Mesodermal cell (in vitro differentiated cells): ENCODE results near the gene CA9.

Source experiments
- H3K27ac ChIP-seq: 2 replicates; pipeline ENCODE4 v1.7.0; 2013; ENCODE audit warnings: mild to moderate bottlenecking, low read depth, low read length, moderate library complexity; ENCODE audit not compliant: severe bottlenecking
- H3K36me3 ChIP-seq: 2 replicates; pipeline ENCODE4 v1.7.1; 2013; ENCODE audit warnings: mild to moderate bottlenecking, low read length, moderate library complexity; ENCODE audit not compliant: control insufficient read depth, insufficient read depth
- H3K4me1 ChIP-seq: one replicate; pipeline ENCODE4 v1.7.1; 2013; ENCODE audit warnings: mild to moderate bottlenecking, low read length; ENCODE audit not compliant: insufficient read depth, control insufficient read depth, poor library complexity, severe bottlenecking
- H3K4me3 ChIP-seq: 2 replicates; pipeline ENCODE4 v1.7.0; 2013; ENCODE audit warnings: low read length, control low read depth, mild to moderate bottlenecking; ENCODE audit not compliant: insufficient read depth, poor library complexity, severe bottlenecking; ENCODE audit errors: extremely low read depth
- H3K9me3 ChIP-seq: 2 replicates; pipeline ENCODE4 v1.7.1; 2013; ENCODE audit warnings: mild to moderate bottlenecking, low read length, moderate library complexity; ENCODE audit not compliant: control insufficient read depth
- WGBS, 2 experiments: methylation state at CpG; one replicate each; pipeline ENCODE4 v1.1.5; 2013; ENCODE audit warnings: missing lambda C conversion rate in 2 of 2; ENCODE audit not compliant: insufficient coverage in 2 of 2; 5-methylcytosine and 5-hydroxymethylcytosine counted together

CA9 gene

DNA sequence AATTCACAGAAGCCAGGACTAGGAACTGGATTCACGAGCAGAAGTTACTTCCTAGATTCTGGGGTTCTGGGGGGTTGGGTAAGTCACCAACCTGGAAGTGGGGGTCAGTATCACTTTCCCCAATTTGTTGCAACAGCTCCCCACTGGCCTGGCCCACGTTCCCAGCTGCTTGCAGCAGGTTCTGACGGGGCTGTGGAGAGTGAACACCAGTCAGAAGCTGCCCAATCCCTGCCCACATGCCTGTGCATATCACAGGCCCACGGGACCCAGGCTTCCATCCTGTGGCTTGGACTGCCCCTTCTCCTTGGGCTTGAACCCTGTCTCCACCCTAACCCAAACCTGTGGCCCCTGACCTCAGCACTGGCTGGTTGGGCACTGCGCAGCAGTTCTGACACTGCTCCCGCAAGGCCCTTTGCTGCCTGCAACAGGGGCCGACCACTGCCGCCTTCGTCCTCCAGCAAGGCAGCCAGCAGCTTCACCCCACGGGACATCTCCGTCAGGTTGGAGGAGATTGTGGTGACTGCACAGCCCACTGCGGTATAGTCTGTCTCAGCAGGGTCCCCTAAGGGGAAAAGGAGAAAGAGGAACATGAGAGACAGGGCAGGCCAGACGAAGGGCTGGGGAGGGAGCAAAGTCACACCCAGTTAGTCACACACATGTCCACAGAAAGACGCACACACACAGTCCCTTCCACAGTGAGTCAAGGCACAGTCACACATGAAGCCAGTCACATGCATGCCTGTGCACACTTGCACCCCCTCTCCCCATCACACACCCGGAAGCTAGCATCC is 45.2 kb downstream of the CA9 start:
- no peak overlapping the region for H3K27ac ChIP-seq
- H3K4me3 ChIP-seq, result no peak overlapping the region
- H3K4me1 ChIP-seq, result no peaks in the 10 kb centered on the region
- 96 to 98% methylated on average over 13 to 14 of the region's 15 CpGs for WGBS, 2 experiments
- peaks cover 100% of the 10 kb centered on the region for H3K36me3 ChIP-seq
- no peaks in the 10 kb centered on the region for H3K9me3 ChIP-seq

DNA sequence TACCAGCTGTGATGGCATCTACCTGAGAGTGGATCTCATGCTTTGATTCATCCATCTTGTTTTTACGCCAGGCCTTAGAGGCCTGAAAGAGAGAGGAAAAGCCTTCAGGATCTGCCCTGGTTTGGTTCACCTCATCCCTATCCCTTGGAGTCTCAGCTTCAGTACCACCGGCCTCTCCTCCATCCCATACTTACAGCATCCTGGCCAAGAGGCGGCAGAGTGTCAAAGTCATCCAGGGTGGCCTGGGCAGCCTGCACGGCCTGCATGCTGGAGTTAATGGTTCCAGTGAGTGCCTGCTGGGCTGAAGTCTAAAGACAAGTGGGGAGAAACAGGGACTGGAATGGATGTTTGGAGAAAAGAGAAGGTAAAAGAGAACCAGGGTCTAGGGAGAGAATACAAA is 45.8 kb downstream of the CA9 start:
- WGBS, 2 experiments, result 100% methylated on average over 1 to 2 of the region's 4 CpGs
- peaks cover 100% of the 10 kb centered on the region for H3K36me3 ChIP-seq
- H3K4me1 ChIP-seq, result no peaks in the 10 kb centered on the region
- H3K9me3 ChIP-seq, result no peaks in the 10 kb centered on the region
- H3K27ac ChIP-seq, result no peak overlapping the region
- no peak overlapping the region for H3K4me3 ChIP-seq

DNA sequence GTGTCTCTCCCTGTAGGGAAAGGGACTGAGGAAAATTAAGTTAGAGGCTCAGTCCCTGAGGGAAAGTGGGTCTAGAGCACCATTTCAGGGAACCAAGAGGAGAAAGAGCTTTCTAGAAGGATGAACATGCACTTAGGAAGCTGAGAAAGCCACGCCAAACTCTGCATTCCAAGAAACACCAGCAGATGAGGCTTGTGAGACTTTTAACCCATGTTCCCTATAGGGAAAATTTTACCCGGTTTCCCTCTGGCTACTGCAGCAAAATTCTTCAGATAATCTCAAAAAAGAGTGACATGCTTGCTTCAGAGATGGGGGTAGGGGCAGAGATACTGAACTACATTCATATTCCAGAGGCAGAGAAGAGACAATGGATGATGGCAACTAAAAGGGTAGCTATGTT is 49.7 kb downstream of the CA9 start:
- peaks cover 87% of the 10 kb centered on the region for H3K36me3 ChIP-seq
- no peak overlapping the region for H3K4me3 ChIP-seq
- H3K27ac ChIP-seq, result no peak overlapping the region
- WGBS, 2 experiments, result 95 to 100% methylated on average over 1 to 2 of the region's 2 CpGs
- H3K9me3 ChIP-seq, result no peaks in the 10 kb centered on the region
- peaks cover 18% of the 10 kb centered on the region for H3K4me1 ChIP-seq

DNA sequence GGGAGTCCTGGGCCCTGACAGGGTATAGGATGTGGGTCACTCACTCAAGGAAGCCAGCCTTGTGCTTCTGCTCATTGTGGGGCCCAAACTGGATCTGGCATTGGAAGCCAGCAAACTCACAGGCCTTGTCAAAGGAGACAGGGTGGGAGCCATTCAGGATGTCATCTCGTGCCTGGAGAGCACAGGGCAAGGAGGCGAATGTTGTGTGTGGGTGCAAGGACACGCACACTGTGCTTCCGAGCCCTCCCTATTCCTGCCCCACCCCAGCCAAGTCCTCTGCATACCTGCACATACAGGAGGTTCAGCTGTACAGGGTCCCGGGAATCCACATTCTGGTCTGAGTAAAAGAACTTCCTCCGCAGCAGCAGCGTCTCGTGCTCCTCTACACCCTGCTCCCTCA is 50.2 kb downstream of the CA9 start:
- 95 to 96% methylated on average over 5 to 7 of the region's 8 CpGs for WGBS, 2 experiments
- H3K27ac ChIP-seq, result no peak overlapping the region
- H3K4me3 ChIP-seq, result no peak overlapping the region
- H3K36me3 ChIP-seq, result peaks cover 82% of the 10 kb centered on the region
- peaks cover 20% of the 10 kb centered on the region for H3K4me1 ChIP-seq
- H3K9me3 ChIP-seq, result no peaks in the 10 kb centered on the region

DNA sequence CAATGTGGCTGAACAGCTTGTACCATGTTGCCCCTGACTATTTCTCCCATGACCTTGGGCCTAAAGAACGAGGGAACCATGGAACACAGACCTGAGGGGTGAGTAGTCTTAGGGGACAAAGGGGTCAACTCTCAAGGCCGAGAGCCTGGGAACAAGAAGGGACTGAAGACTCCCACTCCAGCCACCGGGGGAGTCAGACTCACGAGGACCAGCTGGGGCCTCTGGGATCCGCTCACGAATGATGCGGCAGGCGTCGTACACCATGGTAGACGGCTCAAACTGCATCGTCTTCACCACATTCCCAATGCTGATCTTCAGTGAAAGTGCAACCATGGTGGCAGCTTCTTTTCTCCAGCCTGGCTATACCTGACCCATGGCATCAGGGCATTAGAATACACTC is 51.6 kb downstream of the CA9 start:
- Histone ChIP-seq H3K9me3 (no peaks in the 10 kb centered on the region), H3K4me3 (no peak overlapping the region), H3K4me1 (peaks cover 33% of the 10 kb centered on the region), H3K27ac (no peak overlapping the region), H3K36me3 (peaks cover 68% of the 10 kb centered on the region)
- 93 to 97% methylated on average over 10 to 11 of the region's 11 CpGs for WGBS, 2 experiments

DNA sequence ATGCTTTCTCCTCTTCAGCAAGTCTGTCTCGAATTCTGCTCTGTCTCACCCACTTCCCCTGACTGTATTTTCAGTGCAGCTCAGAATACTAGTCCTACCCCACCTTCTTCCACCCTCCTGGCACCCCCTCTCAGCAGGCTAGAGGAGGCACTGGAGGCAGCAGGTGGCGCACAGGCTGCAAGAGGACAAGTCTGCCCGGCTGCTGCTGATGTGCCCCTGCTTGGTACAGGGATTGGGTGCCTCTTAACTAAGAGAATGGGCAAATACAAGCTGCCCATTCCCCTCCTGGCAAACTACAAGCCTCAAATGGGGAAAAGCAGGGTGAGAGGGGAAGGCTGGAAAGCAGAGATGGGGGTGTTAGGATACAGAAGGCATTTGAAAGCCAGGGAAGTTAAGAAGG is 53.2 kb downstream of the CA9 start:
- WGBS, 2 experiments, result 38 to 69% methylated on average over 1 of the region's 3 CpGs
- H3K9me3 ChIP-seq, result no peaks in the 10 kb centered on the region
- H3K4me3 ChIP-seq, result peak overlapping the region; percentile 94
- H3K4me1 ChIP-seq, result peaks cover 39% of the 10 kb centered on the region
- H3K27ac ChIP-seq, result peak overlapping the region; percentile 91
- peaks cover 52% of the 10 kb centered on the region for H3K36me3 ChIP-seq

DNA sequence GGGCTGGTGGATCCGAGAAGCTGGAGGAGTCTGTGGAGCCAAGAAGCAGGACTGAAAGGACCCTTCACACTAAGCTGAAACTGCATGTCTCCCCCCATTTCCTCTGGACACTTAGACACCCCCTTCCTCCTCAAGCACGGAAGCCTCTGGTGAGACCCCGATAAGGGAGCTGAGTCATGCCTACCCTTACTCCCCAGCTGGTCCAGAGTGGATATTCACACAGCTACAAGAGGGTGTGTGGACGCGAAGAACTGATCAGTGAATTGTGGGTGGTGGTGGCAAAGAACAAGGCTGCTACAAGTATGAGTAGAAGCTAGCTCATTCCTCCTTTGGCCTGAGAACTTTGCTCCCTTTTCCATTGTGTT is 53.9 kb downstream of the CA9 start:
- H3K36me3 ChIP-seq, result peaks cover 45% of the 10 kb centered on the region
- 14% methylated on average over 1 of the region's 5 CpGs; no CpG with 5 or more reads in 1 of the 2 experiments for WGBS, 2 experiments
- H3K4me1 ChIP-seq, result peaks cover 39% of the 10 kb centered on the region
- no peaks in the 10 kb centered on the region for H3K9me3 ChIP-seq
- H3K27ac ChIP-seq, result peak overlapping the region; percentile 91
- peak overlapping the region; percentile 94 for H3K4me3 ChIP-seq

DNA sequence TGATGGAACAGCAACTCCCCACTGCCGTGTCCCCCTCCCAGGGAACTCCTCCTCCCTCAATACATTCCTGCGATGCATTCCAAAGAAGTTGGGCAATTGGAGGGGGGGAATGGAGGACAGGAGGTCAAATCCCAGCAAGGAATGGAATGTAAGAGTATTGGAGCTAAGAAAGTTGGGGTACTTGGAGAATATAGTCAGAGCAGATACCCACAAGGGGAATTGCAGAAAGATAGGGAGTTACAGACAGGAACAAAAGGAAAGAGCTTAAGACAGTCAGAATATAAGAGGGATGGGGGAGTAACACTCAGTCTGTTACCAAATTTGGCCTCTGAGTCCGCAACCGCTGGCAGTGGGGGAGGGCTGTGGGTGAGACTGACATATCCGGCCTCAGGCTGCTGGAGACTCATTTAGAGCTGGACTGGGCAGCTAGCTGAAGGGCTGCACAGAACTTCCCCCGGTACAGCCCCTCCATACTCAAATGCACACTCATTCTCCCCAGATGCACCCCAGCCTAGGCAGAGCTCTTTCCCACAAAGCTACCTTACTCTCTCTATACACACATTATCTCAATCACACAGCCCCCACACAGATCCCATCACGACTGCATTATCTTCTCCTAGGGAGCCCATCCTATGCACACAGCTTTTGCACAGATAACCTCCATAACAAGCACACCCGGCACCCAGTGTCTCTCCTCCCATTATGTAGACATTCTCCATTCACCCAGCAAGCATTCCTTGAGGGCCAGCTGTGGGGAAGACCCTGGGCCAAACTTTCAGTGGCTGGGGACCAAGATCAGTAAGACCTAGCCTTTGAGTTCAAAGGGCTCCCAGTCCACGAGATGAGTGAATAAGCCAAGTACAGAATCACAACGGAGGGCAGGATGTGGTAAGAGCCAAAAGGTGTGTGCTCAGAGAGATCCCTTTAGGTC is 54.6 kb downstream of the CA9 start:
- Histone ChIP-seq H3K36me3 (peaks cover 38% of the 10 kb centered on the region), H3K27ac (peak overlapping the region; percentile 91), H3K9me3 (no peaks in the 10 kb centered on the region), H3K4me3 (peak overlapping the region; percentile 94), H3K4me1 (peaks cover 39% of the 10 kb centered on the region)
- 2 to 14% methylated on average over 6 to 7 of the region's 10 CpGs for WGBS, 2 experiments

DNA sequence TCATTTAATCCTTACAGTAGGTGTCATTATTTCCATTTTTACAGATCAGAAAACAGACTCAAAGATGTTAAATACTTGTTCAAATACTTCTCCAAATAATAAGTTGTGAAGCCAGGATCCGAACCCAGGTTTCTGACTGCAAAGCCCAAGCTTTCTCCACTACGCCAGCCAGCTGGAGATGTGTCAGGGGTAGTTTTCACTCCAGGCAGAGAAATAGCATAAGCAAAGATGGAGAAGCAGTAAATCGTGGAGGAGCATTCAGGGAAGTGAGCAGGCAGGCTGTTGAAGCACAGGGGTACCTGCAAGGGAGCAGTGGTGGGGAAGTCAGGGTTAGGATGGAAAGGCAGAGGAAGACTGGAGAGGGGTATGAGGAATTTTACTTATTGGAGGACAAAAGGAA is 55.4 kb downstream of the CA9 start:
- H3K9me3 ChIP-seq, result no peaks in the 10 kb centered on the region
- WGBS, 2 experiments, result 79 to 84% methylated on average over 2 to 3 of the region's 3 CpGs
- H3K4me3 ChIP-seq, result peak overlapping the region; percentile 94
- H3K4me1 ChIP-seq, result peaks cover 46% of the 10 kb centered on the region
- H3K27ac ChIP-seq, result peak overlapping the region; percentile 91
- peaks cover 34% of the 10 kb centered on the region for H3K36me3 ChIP-seq

DNA sequence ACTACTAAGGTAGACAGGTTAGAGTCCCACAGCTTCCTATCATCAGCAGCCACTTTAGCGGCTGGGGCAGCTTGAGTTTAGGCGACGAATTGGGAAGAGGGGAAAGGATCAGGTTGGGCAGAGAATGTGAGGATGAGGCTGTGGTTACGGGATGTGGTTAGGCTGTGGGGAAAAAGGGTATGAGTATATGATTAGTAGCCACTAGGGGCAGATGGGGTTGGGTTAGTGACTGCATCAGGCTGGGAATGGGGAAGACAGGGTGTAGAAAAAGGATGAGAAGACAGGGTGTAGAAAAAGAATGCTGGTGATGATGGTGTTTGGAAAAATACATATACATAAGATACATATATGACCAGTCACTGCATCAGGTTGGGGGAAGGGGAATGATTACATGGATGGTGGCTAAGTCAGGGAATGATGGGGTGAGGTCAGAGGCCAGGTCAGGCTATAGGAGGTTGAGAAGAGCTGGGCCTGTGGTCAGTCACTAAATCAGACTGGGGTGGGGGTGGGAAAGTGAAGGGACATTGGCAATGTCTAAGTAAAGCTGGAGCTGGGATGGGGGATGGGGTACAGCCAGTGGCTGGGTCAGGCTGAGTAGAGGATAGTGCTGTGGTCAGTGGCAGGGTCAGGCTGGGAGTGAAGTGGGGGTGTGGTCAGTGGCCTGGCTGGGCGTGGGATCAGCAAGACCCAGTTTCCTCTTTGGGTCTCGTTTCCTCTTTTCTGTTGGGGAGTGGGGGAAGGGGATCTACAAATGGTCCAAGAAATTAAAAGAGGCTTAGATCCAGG is 56.2 kb downstream of the CA9 start:
- 10 to 27% methylated on average over 5 to 6 of the region's 6 CpGs for WGBS, 2 experiments
- peaks cover 46% of the 10 kb centered on the region for H3K4me1 ChIP-seq
- peak overlapping the region; percentile 91 for H3K27ac ChIP-seq
- H3K4me3 ChIP-seq, result peak overlapping the region; percentile 94
- no peaks in the 10 kb centered on the region for H3K9me3 ChIP-seq
- H3K36me3 ChIP-seq, result peaks cover 34% of the 10 kb centered on the region
